LNCaP clone FGC (cell line): ENCODE measurements around the gene PPIH.
"Not testable (repeated sequence)": the region's sequence is repeated elsewhere in the genome, so short reads cannot be mapped to it uniquely, and the experiment has no call there.

Experiments
- DNase-seq: peaks from one replicate; pipeline ENCODE4 v3.0.0-alpha.2; 2011; ENCODE audit warnings: low read depth
- H3K4me3 ChIP-seq: 2 replicates; pipeline ENCODE4 v1.5.1; 2011; ENCODE audit warnings: mild to moderate bottlenecking, low read depth, low read length, control low read depth
- CTCF ChIP-seq: IDR thresholded peaks from 2 replicates; pipeline ENCODE4 v1.5.1; 2012; ENCODE audit warnings: mild to moderate bottlenecking; ENCODE audit not compliant: control insufficient read depth, insufficient read depth; ENCODE audit errors: extremely low read depth

Gene PPIH

GRCh38 chr1:42675467-42675866 lies 17.2 kb downstream of the PPIH start:
- no peak for DNase-seq
- no peak for TF ChIP-seq CTCF
- H3K4me3 ChIP-seq = no peak overlapping the region

GRCh38 chr1:42676534-42677087 lies 18.4 kb downstream of the PPIH start:
- TF ChIP-seq CTCF = no peak
- DNase-seq = no peak
- no peak overlapping the region for H3K4me3 ChIP-seq

GRCh38 chr1:42679364-42679983 lies 21.3 kb downstream of the PPIH start:
- no peak overlapping the region for H3K4me3 ChIP-seq
- no peak for DNase-seq
- TF ChIP-seq CTCF = no peak

- no peak for TF ChIP-seq CTCF
- no peak for DNase-seq
- H3K4me3 ChIP-seq = no peak overlapping the region
Measured at GRCh38 chr1:42680055-42680454, 21.8 kb downstream of the PPIH start.

GRCh38 chr1:42680921-42681683 lies 22.9 kb downstream of the PPIH start:
- no peak; the same call in 1 of the 2 replicates for TF ChIP-seq CTCF
- H3K4me3 ChIP-seq = peak overlapping the region; percentile 71
- no peak for DNase-seq

- TF ChIP-seq CTCF = no peak
- DNase-seq = peak; percentile 97
Measured at GRCh38 chr1:42681741-42682483, 23.7 kb downstream of the PPIH start, which contains the start of gene YBX1. Gene YBX1, plus strand, starts transcription at chr1:42682418. Its CDS starts 148 bp downstream, at chr1:42682566.

GRCh38 chr1:42682484-42682738 lies 24.2 kb downstream of the PPIH start:
- peak overlapping the region; percentile 71 for H3K4me3 ChIP-seq
- not testable (repeated sequence) for DNase-seq

More at GRCh38 chr1:42681741-42682483, 23.7 kb downstream of the PPIH start, which contains the start of gene YBX1:
- H3K4me3 ChIP-seq = peak within 1 kb of the TSS; percentile 71
